Tibial artery (tissue), 4 donors: ENCODE data around the gene WARS2.
A peak's percentile ranks its signal among the peaks of the same experiment; 100 is the strongest.

Source experiments
- DNase-seq, 2 donors: peaks; one replicate each; pipeline ENCODE4 v3.0.0-alpha.2; 2019
- H3K27ac ChIP-seq, 2 donors: fragments of 200-600 bp; sonication (generic) in 1 of 2; 1 replicate in 1 of 2; 2 replicates in 1 of 2; pipeline ENCODE4 v1.5.1; 2018 to 2019; ENCODE audit warnings: mild to moderate bottlenecking in 1 of 2
- H3K27me3 ChIP-seq, 2 donors: fragments of 200-600 bp; sonication (generic) in 1 of 2; one replicate each; pipeline versions ENCODE4 v1.5.1 to v1.6.0; 2016 to 2019
- H3K36me3 ChIP-seq, 3 donors: fragments of 200-600 bp; sonication (generic) in 2 of 3; one replicate each; pipeline ENCODE4 v1.5.1; 2016 to 2019; ENCODE audit warnings: mild to moderate bottlenecking in 2 of 3
- H3K4me1 ChIP-seq, 4 donors: fragments of 200-600 bp; sonication (generic) in 2 of 4; 1 replicate in 3 of 4; 2 replicates in 1 of 4; pipeline ENCODE4 v1.5.1; 2016 to 2019
- H3K4me3 ChIP-seq, 2 donors: fragments of 200-600 bp; sonication (generic) in 1 of 2; 1 replicate in 1 of 2; 2 replicates in 1 of 2; pipeline ENCODE4 v1.5.1; 2018 to 2019; ENCODE audit warnings: mild to moderate bottlenecking in 2 of 2
- H3K9me3 ChIP-seq, 3 donors: fragments of 200-600 bp; sonication (generic) in 1 of 3; one replicate each; pipeline ENCODE4 v1.5.1; 2016 to 2019
- CTCF ChIP-seq, 2 experiments: fragments of 200-600 bp in 1 of 2; fragments of 450-650 bp in 1 of 2; IDR thresholded peaks; one replicate each; pipeline ENCODE4 v1.5.1; 2017 to 2019; ENCODE audit warnings: antibody characterized with exemption in 2 of 2, mild to moderate bottlenecking in 1 of 2, moderate library complexity in 1 of 2
- intact Hi-C: fragments of 100-400 bp; cut with DNase I; formaldehyde crosslinking; loops from one replicate; pipeline ENCODE4 v1.15.0; 2023; ENCODE audit warnings: low total_unique reads

WARS2 gene

DNA sequence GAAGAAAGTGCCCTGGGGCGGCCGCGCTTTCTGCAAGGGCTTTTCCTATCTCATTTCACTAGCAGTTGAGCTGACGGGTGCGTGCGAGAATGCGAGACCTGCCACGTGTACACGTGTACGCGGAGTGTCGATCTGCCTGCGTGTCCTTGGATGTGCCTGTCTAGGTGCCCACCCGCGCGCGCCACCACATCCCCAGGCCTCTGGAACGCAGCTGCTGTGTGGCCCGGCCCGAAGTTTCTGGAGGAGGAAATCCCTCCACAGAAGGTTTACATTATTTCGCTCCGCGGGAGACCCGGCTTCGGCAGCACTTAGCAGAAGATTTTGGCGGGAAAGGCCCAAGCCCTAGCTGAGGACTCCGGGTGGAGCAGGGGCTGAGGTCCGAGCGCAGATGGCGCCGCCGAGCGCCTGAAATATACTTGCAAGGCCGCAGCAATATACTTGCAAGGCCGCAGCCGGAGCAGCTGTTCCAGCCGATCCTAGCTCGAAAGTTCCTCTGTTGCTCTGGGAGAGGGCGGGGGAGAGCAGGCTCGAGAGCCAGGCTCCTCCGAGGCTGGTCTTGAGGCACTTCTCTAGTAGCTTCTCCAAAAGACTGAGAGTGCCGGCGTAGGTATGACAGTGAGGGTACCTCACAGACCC lies 156.2 kb downstream of the WARS2 start:
- no peaks in the 10 kb centered on the region for H3K27me3 ChIP-seq

DNA sequence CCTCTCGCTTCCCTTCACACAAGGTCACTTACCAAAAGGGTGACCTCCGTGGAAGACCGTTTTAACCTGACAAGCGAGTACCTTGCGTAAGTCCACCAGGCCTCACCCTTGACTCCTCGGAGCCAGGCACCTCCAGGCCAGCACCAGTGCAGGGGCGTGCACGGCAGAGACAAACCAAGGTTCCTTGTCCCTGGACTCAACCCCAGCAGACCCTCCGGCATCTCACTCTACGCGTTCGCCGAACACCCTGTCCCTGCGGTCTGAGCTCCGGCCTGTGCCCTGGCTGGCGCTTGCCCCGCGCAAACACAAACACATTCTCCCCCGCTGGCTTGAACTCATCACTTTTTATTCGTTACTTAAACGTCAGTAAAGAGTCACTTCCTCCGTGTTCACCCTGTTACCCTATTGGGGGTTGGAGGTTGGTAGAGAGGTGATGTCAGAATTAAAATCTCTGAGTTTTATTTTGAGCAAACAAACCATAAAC lies 156.9 kb downstream of the WARS2 start:
- no peak for TF ChIP-seq CTCF (IDR thresholded peaks at IDR 0.05)
- Histone ChIP-seq H3K4me1 (peaks cover 0 to 31% (median 0%) of the 10 kb centered on the region in 4 donors), H3K4me3 (peak overlapping the region; percentile 71 to 91), H3K27ac (peak overlapping the region; percentile 95 to 99), H3K27me3 (no peaks in the 10 kb centered on the region), H3K36me3 (no peaks in the 10 kb centered on the region), H3K9me3 (no peaks in the 10 kb centered on the region)
- peak; percentile 41 to 83 for DNase-seq
- intact Hi-C loops = no loop called here

More for the DNA sequence above, 156.2 kb downstream of the WARS2 start:
- DNase-seq = peak; percentile 59 to 81
- Histone ChIP-seq H3K36me3 (no peaks in the 10 kb centered on the region), H3K4me3 (peak overlapping the region; percentile 71 to 91), H3K27ac (peak overlapping the region; percentile 95 to 99), H3K4me1 (peaks cover 0 to 30% (median 1%) of the 10 kb centered on the region in 4 donors), H3K9me3 (no peaks in the 10 kb centered on the region)
- no peak for TF ChIP-seq CTCF (IDR thresholded peaks at IDR 0.05)
- intact Hi-C loops = no loop called here

DNA sequence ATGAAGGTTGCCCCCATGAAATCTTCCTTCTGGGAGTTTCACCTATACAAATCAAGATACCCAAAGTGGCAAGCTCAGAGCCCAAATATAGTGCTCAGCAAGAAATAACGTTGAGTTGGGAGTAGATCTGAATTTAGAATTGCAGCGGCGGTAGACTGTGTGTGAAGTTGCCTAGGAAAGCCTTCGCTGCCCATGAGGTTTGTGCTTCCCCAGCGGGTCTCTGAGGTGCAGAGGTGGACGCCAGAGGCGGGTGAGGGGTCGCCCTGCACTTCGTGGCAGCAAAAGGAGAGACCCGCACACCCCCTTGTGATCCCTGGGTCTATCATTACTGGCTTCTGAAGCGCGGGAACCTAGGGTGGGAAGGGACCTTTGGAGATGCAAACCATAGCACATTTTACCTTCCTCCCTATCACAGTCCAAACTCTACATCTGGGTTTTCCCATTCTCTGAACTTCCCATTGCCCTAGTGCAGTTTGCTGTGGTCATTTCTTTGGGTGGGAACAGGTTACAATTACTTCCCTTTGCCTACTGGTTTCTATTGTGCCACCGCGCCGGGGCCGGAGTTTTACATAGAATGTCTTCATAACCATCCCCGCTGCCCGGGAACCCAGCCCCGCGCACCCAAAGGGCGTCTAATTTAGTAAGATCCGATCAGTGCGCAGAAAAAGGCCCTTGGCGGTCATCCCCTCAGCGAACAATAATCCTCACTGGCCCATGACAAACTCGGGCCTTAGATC lies 157.5 kb downstream of the WARS2 start:
- peak in 1 of 2 donors; percentile 66 for DNase-seq
- no peaks in the 10 kb centered on the region for H3K36me3 ChIP-seq
- peak overlapping the region; percentile 95 to 99 for H3K27ac ChIP-seq
- peaks cover 0 to 37% (median 0%) of the 10 kb centered on the region in 4 donors for H3K4me1 ChIP-seq
- H3K9me3 ChIP-seq = no peaks in the 10 kb centered on the region
- H3K27me3 ChIP-seq = no peaks in the 10 kb centered on the region
- TF ChIP-seq CTCF (IDR thresholded peaks at IDR 0.05) = no peak
- intact Hi-C loops = no loop called here
- H3K4me3 ChIP-seq = peak overlapping the region; percentile 71 to 91

DNA sequence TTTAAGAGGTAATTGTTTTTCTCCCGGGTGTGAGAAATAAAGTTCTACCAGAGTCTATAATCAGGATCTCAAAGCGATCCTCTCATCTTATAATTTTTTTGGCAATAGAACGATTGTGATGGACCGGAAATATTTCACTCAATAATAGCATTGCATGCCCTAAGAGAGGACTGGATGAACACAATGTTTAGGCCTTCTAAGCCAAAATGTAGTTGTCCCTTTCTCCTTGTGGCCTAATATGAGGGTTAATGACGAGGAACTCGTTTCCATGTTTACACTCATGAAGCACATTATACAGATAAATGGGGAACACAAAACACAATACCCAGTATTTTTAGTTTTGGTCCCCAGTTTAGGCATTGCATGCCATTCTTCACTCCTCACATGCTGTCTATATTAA lies 158.2 kb downstream of the WARS2 start:
- TF ChIP-seq CTCF (IDR thresholded peaks at IDR 0.05) = no peak
- no peaks in the 10 kb centered on the region for H3K9me3 ChIP-seq
- no peak for DNase-seq
- no peaks in the 10 kb centered on the region for H3K36me3 ChIP-seq
- no peaks in the 10 kb centered on the region for H3K27me3 ChIP-seq
- peaks cover 0 to 45% (median 2%) of the 10 kb centered on the region in 4 donors for H3K4me1 ChIP-seq
- H3K4me3 ChIP-seq = peak overlapping the region; percentile 71 to 91
- intact Hi-C loops = no loop called here
- H3K27ac ChIP-seq = peak overlapping the region; percentile 95 to 99

- H3K27ac ChIP-seq = peak overlapping the region; percentile 95 to 99
Measured at GRCh38 chr1:118981436-118981835, 159.0 kb downstream of the WARS2 start.

More at GRCh38 chr1:118981436-118981835, 159.0 kb downstream of the WARS2 start:
- H3K4me3 ChIP-seq = peak overlapping the region; percentile 71 to 91
- no peaks in the 10 kb centered on the region for H3K27me3 ChIP-seq
- intact Hi-C loops = no loop called here
- no peak for DNase-seq
- H3K36me3 ChIP-seq = no peaks in the 10 kb centered on the region
- TF ChIP-seq CTCF (IDR thresholded peaks at IDR 0.05) = no peak
- peaks cover 0 to 52% (median 7%) of the 10 kb centered on the region in 4 donors for H3K4me1 ChIP-seq
- H3K9me3 ChIP-seq = no peaks in the 10 kb centered on the region
